SU-DHL-6 (cell line): Measurements from ENCODE around the gene APH1B.

Experiments used
- H2AFZ ChIP-seq: fragments of 200-600 bp; sonication (generic); 2 replicates; pipeline ENCODE4 v1.6.1; 2014; ENCODE audit warnings: low read depth, mild to moderate bottlenecking, moderate library complexity, mixed read lengths, antibody characterized with exemption, low read length; ENCODE audit not compliant: severe bottlenecking
- H3F3A ChIP-seq: fragments of 200-600 bp; shearing (Covaris generic); 2 replicates; pipeline ENCODE4 v1.6.0; 2016; ENCODE audit warnings: antibody characterized with exemption, mild to moderate bottlenecking; ENCODE audit not compliant: insufficient read depth
- H3K27ac ChIP-seq: fragments of 200-600 bp; sonication (generic); 2 replicates; pipeline ENCODE4 v1.5.1; 2016; ENCODE audit warnings: low read depth, mild to moderate bottlenecking, low read length, moderate library complexity, mixed read lengths
- H3K27me3 ChIP-seq: fragments of 200-600 bp; sonication (generic), shearing (Covaris generic); 2 replicates; pipeline ENCODE4 v1.6.0; 2014; ENCODE audit warnings: mild to moderate bottlenecking, low read length
- H3K36me3 ChIP-seq: fragments of 200-600 bp; sonication (generic); 2 replicates; pipeline ENCODE4 v1.6.1; 2014; ENCODE audit warnings: mild to moderate bottlenecking, low read length, mixed read lengths
- H3K4me2 ChIP-seq: fragments of 300-600, 200-600 bp; shearing (Covaris generic), sonication (generic); 2 replicates; pipeline ENCODE4 v1.6.0; 2014; ENCODE audit warnings: low read length, low read depth, mild to moderate bottlenecking; ENCODE audit not compliant: poor library complexity, severe bottlenecking
- H3K4me3 ChIP-seq: fragments of 200-600 bp; sonication (generic); 2 replicates; pipeline ENCODE4 v1.5.1; 2014; ENCODE audit warnings: antibody characterized with exemption, low read length, mild to moderate bottlenecking, mixed read lengths; ENCODE audit not compliant: insufficient read depth, poor library complexity, severe bottlenecking
- H3K79me2 ChIP-seq: fragments of 200-600 bp; sonication (generic); 2 replicates; pipeline ENCODE4 v1.6.1; 2014; ENCODE audit warnings: mild to moderate bottlenecking, low read length, moderate library complexity; ENCODE audit not compliant: insufficient read depth
- H3K9ac ChIP-seq: fragments of 200-600 bp; sonication (generic); 2 replicates; pipeline ENCODE4 v1.7.0; 2014; ENCODE audit warnings: mild to moderate bottlenecking, low read length
- H3K9me2 ChIP-seq: fragments of 200-600 bp; sonication (generic); replicated peaks from 2 replicates; pipeline ENCODE4 v1.6.1; 2014; ENCODE audit warnings: low read length; ENCODE audit not compliant: insufficient read depth
- H3K9me3 ChIP-seq: fragments of 200-600 bp; sonication (generic); 2 replicates; pipeline ENCODE4 v1.6.1; 2014; ENCODE audit warnings: low read length, mixed read lengths; ENCODE audit not compliant: insufficient read depth
- H4K20me1 ChIP-seq: fragments of 200-600 bp; sonication (generic); 2 replicates; pipeline ENCODE4 v1.6.1; 2014; ENCODE audit warnings: low read depth, mild to moderate bottlenecking, antibody characterized with exemption, low read length, moderate library complexity, mixed read lengths
- CTCF ChIP-seq: fragments of 200-600 bp; sonication (generic); IDR thresholded peaks from one replicate; pipeline ENCODE4 v1.5.1; 2017; ENCODE audit warnings: antibody characterized with exemption, mild to moderate bottlenecking, low read length, moderate library complexity; ENCODE audit not compliant: insufficient read depth, poor library complexity, severe bottlenecking
- EZH2phosphoT487 ChIP-seq: fragments of 200-600 bp; sonication (generic), shearing (Covaris generic); conservative IDR thresholded peaks from 2 replicates; pipeline ENCODE4 v1.6.1; 2018; ENCODE audit warnings: mild to moderate bottlenecking, antibody characterized with exemption, low read length, moderate library complexity, mixed read lengths

APH1B gene

GRCh38 chr15:63277038-63277892 is at the start of gene APH1B:
TSS of gene APH1B (plus strand) at chr15:63277605. CDS start at chr15:63277624, 19 bp downstream.
- Histone ChIP-seq H3K4me2 (peak within 1 kb of the TSS; percentile 89), H3K79me2 (no peaks in the 10 kb centered on the region), H3K9me2 (no peaks in the 10 kb centered on the region), H3K4me3 (peak within 1 kb of the TSS; percentile 94), H3K9me3 (no peaks in the 10 kb centered on the region), H3K36me3 (peaks cover 9% of the 10 kb centered on the region; the same call in 1 of the 2 replicates), H3K27ac (peak within 1 kb of the TSS; percentile 55), H4K20me1 (no peaks in the 10 kb centered on the region), H3F3A (peaks cover 33% of the 10 kb centered on the region), H3K9ac (peak within 1 kb of the TSS; percentile 86), H3K27me3 (no peaks in the 10 kb centered on the region), H2AFZ (peak within 1 kb of the TSS; percentile 100)
- TF ChIP-seq EZH2phosphoT487 (no peak), CTCF (no peak)

- no peak for TF ChIP-seq EZH2phosphoT487
- Histone ChIP-seq H3K4me3 (no peak overlapping the region), H3K9me3 (no peaks in the 10 kb centered on the region), H2AFZ (no peak overlapping the region), H3F3A (peaks cover 8% of the 10 kb centered on the region), H3K79me2 (peaks cover 47% of the 10 kb centered on the region), H3K4me2 (no peak overlapping the region), H3K27ac (no peak overlapping the region), H3K27me3 (no peaks in the 10 kb centered on the region), H4K20me1 (no peaks in the 10 kb centered on the region), H3K9ac (no peak overlapping the region), H3K9me2 (no peaks in the 10 kb centered on the region), H3K36me3 (no peaks in the 10 kb centered on the region)
Measured at GRCh38 chr15:63227689-63228088, 49.7 kb upstream of the APH1B start.

- H2AFZ ChIP-seq, result no peak overlapping the region
- H3K79me2 ChIP-seq, result peaks cover 64% of the 10 kb centered on the region
- no peaks in the 10 kb centered on the region for H3K9me3 ChIP-seq
- H3F3A ChIP-seq, result peaks cover 8% of the 10 kb centered on the region
- no peak overlapping the region; the same call in 1 of the 2 replicates for H3K27ac ChIP-seq
- no peak overlapping the region for H3K4me3 ChIP-seq
- no peaks in the 10 kb centered on the region for H3K9me2 ChIP-seq
- H4K20me1 ChIP-seq, result no peaks in the 10 kb centered on the region
- peak overlapping the region; percentile 1 for H3K4me2 ChIP-seq
- no peaks in the 10 kb centered on the region for H3K27me3 ChIP-seq
- H3K9ac ChIP-seq, result no peak overlapping the region
- H3K36me3 ChIP-seq, result peaks cover 6% of the 10 kb centered on the region; the same call in 1 of the 2 replicates
- TF ChIP-seq EZH2phosphoT487, result no peak
- TF ChIP-seq CTCF, result no peak
Measured at GRCh38 chr15:63231206-63231605, 46.2 kb upstream of the APH1B start.

GRCh38 chr15:63231706-63232105 is 45.7 kb upstream of the APH1B start:
- peak overlapping the region; percentile 48 for H3K27ac ChIP-seq
- H3K36me3 ChIP-seq, result peaks cover 6% of the 10 kb centered on the region; the same call in 1 of the 2 replicates
- H3K79me2 ChIP-seq, result peaks cover 68% of the 10 kb centered on the region
- H3K9me3 ChIP-seq, result no peaks in the 10 kb centered on the region
- no peak overlapping the region for H3K9ac ChIP-seq
- peaks cover 8% of the 10 kb centered on the region for H3F3A ChIP-seq
- H3K4me2 ChIP-seq, result peak overlapping the region; percentile 68
- H4K20me1 ChIP-seq, result no peaks in the 10 kb centered on the region
- H2AFZ ChIP-seq, result no peak overlapping the region
- TF ChIP-seq CTCF (no peak), EZH2phosphoT487 (no peak)
- H3K4me3 ChIP-seq, result peak overlapping the region; percentile 12
- no peaks in the 10 kb centered on the region for H3K9me2 ChIP-seq
- no peaks in the 10 kb centered on the region for H3K27me3 ChIP-seq
